HUES6 (cell line): ENCODE results near the gene ARHGAP15.

Experiments used
- H3K27ac ChIP-seq: 2 replicates; pipeline ENCODE4 v1.7.0; 2013; ENCODE audit warnings: low read depth, mild to moderate bottlenecking, low read length, inconsistent platforms
- H3K27me3 ChIP-seq: 2 replicates; pipeline ENCODE4 v1.6.1; 2013; ENCODE audit warnings: low read length; ENCODE audit not compliant: control insufficient read depth, insufficient read depth
- H3K36me3 ChIP-seq: 2 replicates; pipeline ENCODE4 v1.6.1; 2013; ENCODE audit warnings: low read length; ENCODE audit not compliant: control insufficient read depth, insufficient read depth
- H3K4me1 ChIP-seq: 2 replicates; pipeline ENCODE4 v1.6.1; 2013; ENCODE audit warnings: low read length; ENCODE audit not compliant: control insufficient read depth, insufficient read depth
- H3K4me3 ChIP-seq: 2 replicates; pipeline ENCODE4 v1.5.1; 2013; ENCODE audit warnings: low read depth, low read length
- H3K9ac ChIP-seq: one replicate; pipeline ENCODE4 v1.6.1; 2013; ENCODE audit warnings: mild to moderate bottlenecking, low read length
- H3K9me3 ChIP-seq: 2 replicates; pipeline ENCODE4 v1.6.1; 2013; ENCODE audit warnings: low read depth, low read length; ENCODE audit not compliant: control insufficient read depth, insufficient read depth

ARHGAP15 gene

DNA sequence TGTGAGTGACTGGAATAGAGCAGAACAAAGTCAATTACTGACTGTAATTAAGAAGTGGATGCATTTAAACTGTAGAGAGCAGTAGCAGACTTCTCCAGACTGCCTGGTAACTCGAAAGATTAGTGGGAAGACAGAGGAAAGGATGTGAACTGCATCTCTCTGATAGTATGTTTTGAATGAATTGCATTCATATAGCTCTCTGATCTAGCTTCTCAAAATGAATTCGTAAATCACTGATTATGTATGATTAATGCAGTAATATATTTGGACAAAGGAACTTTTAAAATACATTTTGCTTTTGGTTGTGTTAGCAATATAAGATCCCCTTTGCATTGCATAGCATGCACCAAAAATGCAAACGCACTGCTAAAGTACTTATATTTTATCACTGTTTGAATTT, 304.0 kb downstream of the ARHGAP15 start:
- H3K36me3 ChIP-seq: no peaks in the 10 kb centered on the region
- no peak overlapping the region for H3K4me3 ChIP-seq
- no peak overlapping the region for H3K9ac ChIP-seq
- no peaks in the 10 kb centered on the region for H3K4me1 ChIP-seq
- H3K9me3 ChIP-seq: no peaks in the 10 kb centered on the region
- H3K27me3 ChIP-seq: no peaks in the 10 kb centered on the region
- no peak overlapping the region for H3K27ac ChIP-seq

DNA sequence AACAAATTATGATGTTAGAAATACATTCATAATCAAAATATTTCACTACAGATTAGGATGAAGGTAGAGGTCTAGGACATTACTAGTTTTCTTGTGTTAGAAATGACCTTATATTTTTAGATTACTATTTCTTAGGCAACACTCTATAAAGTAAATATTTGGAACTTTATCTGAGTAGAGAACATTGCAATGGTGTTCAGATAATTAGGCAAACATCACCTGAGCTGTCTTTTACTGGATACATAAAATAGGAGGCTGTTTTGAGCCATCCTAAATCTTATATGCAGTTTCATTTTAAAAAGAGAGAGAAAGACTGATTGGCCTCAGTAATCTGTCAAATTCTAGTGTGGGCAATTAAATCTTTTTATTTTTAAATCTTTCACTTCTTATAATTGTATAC, 304.6 kb downstream of the ARHGAP15 start:
- H3K4me3 ChIP-seq: no peak overlapping the region
- H3K27me3 ChIP-seq: no peaks in the 10 kb centered on the region
- no peaks in the 10 kb centered on the region for H3K4me1 ChIP-seq
- no peaks in the 10 kb centered on the region for H3K36me3 ChIP-seq
- no peaks in the 10 kb centered on the region for H3K9me3 ChIP-seq
- H3K27ac ChIP-seq: no peak overlapping the region
- no peak overlapping the region for H3K9ac ChIP-seq

DNA sequence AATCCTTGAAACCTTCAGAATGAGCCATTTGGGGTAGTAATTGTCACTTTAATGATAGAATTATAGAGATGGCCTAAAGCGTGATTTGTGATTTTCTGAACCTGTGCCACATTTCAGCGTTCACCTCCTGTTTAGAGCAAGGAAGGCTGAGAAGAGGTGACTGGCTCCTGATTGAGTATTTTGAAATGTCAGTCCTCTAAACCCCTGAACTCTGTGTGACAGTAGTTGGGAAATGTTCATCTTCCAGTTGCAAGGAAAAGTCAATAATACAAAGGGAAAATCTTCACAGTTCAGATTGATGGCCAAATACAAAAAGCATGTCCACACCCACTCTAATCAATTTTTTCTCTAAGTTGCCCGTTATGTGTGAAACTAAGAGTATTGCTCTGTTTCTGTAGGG, 305.2 kb downstream of the ARHGAP15 start:
- no peaks in the 10 kb centered on the region for H3K36me3 ChIP-seq
- no peak overlapping the region for H3K27ac ChIP-seq
- H3K9me3 ChIP-seq: no peaks in the 10 kb centered on the region
- no peaks in the 10 kb centered on the region for H3K27me3 ChIP-seq
- no peak overlapping the region for H3K4me3 ChIP-seq
- H3K4me1 ChIP-seq: no peaks in the 10 kb centered on the region
- H3K9ac ChIP-seq: no peak overlapping the region

DNA sequence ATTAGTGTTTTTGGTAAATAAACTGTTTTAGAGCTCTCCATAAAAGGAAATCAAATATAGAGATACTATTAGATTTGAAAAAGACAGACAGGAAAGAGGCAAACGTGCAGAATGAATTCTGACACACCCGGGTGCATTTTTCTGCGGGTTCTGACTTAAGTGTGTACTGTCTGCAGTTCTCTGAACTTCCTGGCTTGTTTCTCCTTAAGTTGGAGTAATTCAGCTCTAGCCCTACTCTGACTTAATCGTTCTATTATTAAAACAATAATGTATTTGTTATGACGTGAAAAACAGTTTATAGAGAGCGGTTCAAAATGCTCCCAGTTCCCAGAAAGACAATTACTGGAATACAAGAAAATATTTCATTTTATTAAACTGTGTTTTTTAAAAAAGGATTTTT, 305.9 kb downstream of the ARHGAP15 start:
- Histone ChIP-seq H3K27ac (no peak overlapping the region), H3K36me3 (no peaks in the 10 kb centered on the region), H3K4me3 (no peak overlapping the region), H3K27me3 (no peaks in the 10 kb centered on the region), H3K9ac (no peak overlapping the region), H3K9me3 (no peaks in the 10 kb centered on the region), H3K4me1 (no peaks in the 10 kb centered on the region)

DNA sequence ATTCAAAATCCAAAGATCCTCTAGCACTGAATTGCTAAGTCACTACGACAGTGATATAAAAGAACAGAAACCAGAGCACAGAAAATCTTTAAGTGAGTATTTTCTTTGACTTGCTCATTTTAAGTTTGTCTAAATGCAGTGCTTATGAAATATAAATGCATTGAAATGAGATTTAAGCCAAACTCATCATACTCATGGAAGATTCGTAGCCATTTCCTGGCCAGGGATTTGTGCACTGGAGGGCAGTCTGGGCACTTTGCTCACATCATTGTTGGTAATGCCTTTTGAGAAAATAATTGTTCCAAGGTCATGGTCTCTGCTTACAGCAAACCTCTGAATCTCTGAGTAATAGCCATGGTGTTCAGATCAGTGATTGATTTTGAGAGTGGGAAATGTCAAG, 307.7 kb downstream of the ARHGAP15 start:
- H3K27me3 ChIP-seq: no peaks in the 10 kb centered on the region
- H3K36me3 ChIP-seq: no peaks in the 10 kb centered on the region
- H3K4me1 ChIP-seq: no peaks in the 10 kb centered on the region
- no peak overlapping the region for H3K4me3 ChIP-seq
- no peaks in the 10 kb centered on the region for H3K9me3 ChIP-seq
- no peak overlapping the region for H3K9ac ChIP-seq
- H3K27ac ChIP-seq: no peak overlapping the region

DNA sequence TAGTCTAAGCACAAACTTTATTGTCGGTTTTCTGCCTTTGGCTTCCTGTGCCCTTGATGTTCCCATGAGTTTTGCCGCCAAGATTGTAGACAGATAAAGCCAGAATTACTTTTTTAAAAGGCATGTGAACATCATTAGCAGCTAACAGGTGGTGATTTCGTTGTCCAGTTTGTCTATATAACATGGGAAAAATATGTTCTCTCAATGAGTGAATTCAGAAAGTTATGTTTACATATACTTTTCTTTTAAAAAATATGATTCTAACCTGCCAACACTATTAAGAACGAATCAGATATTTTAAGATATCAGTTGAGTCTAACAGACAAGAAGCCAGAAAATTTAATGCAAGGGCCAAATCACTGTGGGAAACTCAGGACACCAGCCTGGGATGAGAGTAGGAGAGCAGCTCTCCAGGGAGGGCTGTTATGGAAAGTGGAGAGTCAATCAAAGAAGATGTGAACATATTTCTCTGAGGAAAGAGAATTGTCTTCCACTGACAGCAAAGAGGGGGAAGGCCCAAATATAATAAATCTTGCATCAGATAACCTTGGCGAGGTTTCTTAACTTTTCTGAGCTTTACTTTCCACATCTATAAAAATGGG, 311.3 kb downstream of the ARHGAP15 start:
- Histone ChIP-seq H3K9ac (no peak overlapping the region), H3K4me1 (no peaks in the 10 kb centered on the region), H3K36me3 (no peaks in the 10 kb centered on the region), H3K9me3 (no peaks in the 10 kb centered on the region), H3K27me3 (no peaks in the 10 kb centered on the region), H3K4me3 (no peak overlapping the region), H3K27ac (no peak overlapping the region)

DNA sequence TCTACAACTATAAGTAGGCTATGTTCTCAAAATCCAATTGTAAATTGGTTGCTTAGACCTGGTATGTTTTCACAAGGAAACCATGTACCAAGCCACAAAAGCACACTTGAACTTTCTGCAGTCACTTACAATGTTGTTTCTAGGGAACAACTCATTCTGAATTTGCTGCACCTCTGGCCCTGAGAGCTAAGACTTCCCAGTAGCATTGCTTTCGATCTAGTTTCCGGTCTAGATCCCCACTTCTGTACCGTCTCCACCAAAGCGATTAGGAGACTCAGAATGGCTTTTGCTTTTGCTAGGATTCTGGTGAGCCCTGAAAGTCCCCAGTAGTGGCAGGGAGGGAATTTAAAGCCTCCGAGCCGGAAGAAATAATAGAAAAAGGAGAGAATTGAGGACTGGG, 313.0 kb downstream of the ARHGAP15 start:
- no peak overlapping the region for H3K27ac ChIP-seq
- no peak overlapping the region for H3K9ac ChIP-seq
- no peaks in the 10 kb centered on the region for H3K9me3 ChIP-seq
- no peak overlapping the region for H3K4me3 ChIP-seq
- no peaks in the 10 kb centered on the region for H3K27me3 ChIP-seq
- no peaks in the 10 kb centered on the region for H3K4me1 ChIP-seq
- no peaks in the 10 kb centered on the region for H3K36me3 ChIP-seq

DNA sequence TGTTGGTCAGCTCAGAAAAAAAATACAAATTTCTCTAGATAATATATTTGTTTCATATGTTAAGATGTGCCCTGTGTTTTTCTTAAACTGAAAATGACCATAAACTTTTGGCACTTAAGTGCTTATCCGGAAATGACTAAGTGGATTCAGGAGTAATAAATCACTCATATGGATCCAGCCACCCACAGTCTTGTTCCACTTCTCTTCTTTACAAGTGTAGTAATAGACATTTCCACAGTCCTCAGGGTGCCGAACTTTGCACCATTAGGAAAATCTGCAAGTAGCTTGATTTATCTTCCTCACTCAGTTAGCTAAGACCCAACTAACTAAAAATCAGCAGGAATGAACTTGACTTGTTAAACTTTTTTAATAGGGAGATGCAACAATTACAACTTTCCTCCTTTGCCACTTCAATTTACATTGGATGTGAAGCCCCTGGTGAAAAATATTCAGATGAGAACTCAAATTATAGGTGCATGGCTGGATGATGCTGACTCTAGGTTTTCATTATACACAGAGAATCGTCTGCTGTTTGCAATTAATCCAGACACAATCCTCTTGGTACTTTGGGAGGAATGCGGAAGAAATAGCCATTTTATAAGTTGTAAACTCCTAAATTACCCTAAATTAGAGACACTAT, 322.5 kb downstream of the ARHGAP15 start:
- Histone ChIP-seq H3K27me3 (no peaks in the 10 kb centered on the region), H3K36me3 (no peaks in the 10 kb centered on the region), H3K27ac (no peak overlapping the region), H3K4me3 (no peak overlapping the region), H3K9ac (no peak overlapping the region), H3K4me1 (no peaks in the 10 kb centered on the region), H3K9me3 (no peaks in the 10 kb centered on the region)

DNA sequence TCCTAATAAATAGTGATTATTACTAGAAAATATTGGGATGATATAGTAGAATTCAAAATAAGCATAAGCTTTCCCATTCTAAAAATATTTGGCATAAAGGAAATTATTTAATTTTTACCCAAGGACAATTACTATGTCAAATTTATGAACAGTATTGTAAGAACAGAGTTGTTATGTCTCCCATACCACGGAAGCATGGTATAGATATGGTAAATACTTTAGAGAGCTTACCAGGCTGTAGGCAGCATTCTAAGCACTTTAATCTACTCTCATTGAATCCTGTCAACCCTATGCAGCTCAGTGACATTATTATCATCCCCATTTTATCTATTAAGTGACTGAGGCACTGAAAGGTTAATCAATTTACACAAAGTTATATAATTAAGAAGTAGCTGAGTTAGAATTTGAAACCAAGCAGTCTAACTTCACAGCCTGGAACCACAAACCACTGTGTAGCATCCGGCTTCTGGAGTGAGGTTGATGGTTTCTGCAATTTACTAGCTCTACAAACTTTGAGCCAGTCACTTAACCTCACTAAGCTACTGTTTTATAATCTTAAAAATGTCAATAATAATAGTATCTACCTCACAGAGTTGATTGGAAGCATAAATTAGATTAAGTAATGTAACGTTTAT, 323.7 kb downstream of the ARHGAP15 start:
- no peaks in the 10 kb centered on the region for H3K36me3 ChIP-seq
- no peaks in the 10 kb centered on the region for H3K9me3 ChIP-seq
- H3K4me3 ChIP-seq: no peak overlapping the region
- H3K27me3 ChIP-seq: no peaks in the 10 kb centered on the region
- H3K27ac ChIP-seq: no peak overlapping the region
- no peak overlapping the region for H3K9ac ChIP-seq
- no peaks in the 10 kb centered on the region for H3K4me1 ChIP-seq

DNA sequence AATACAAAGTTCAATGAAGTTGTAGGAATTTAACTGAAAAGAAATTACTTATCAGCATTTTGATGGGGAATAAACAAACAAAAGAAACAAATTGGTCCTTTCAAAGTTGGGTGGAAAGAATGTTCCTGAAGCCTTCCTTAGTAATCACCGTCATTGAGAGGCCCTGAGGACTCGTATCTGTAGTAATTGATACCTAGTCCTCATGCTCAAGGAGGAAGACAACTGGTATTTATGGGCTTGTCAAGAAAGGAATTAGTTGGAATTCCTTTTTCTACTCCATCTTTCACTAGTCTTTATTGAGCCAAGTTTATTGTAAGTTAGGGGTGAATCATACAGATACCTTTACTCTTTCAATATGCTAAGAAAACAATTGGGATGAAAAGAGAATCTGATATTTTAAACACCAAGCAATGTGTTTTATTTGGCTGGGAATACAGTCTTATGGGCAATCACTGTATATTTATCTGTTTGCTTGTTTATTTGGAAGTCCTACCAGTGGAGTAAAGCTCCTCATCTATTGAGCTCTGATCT, 324.8 kb downstream of the ARHGAP15 start:
- Histone ChIP-seq H3K36me3 (no peaks in the 10 kb centered on the region), H3K4me1 (no peaks in the 10 kb centered on the region), H3K27ac (no peak overlapping the region), H3K27me3 (no peaks in the 10 kb centered on the region), H3K4me3 (no peak overlapping the region), H3K9ac (no peak overlapping the region), H3K9me3 (no peaks in the 10 kb centered on the region)

DNA sequence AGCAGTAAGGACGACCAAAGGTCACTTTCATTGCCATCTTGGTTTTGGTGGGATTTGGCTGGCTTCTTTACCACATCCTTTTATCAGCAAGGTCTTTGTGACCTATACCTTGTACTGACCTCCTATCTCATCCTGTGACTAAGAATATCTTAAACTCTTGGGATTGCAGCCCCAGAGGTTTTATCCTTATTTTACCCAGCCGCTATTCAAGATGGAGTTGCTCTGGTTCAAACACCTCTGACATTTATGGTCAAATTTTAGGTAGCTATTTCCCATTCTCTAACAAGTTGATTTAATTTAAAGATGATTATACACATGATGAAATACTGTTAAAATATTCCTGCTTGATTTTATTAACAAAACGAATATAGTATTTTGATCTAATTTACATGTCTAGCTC, 326.1 kb downstream of the ARHGAP15 start:
- Histone ChIP-seq H3K9me3 (no peaks in the 10 kb centered on the region), H3K9ac (no peak overlapping the region), H3K27ac (no peak overlapping the region), H3K27me3 (no peaks in the 10 kb centered on the region), H3K36me3 (no peaks in the 10 kb centered on the region), H3K4me1 (no peaks in the 10 kb centered on the region), H3K4me3 (no peak overlapping the region)
